ENCODE data around the gene STX18. TPM values are rescaled to one million over a fixed set of nuclear protein-coding genes. Genes with fewer than 3 reads are reported as not detected.
"Not testable (repeated sequence)": the region's sequence is repeated elsewhere in the genome, so short reads cannot be mapped to it uniquely, and the experiment has no call there.

The STX18 gene
- total RNA-seq, 4 donors from 2014 or later: 19.2 to 27.4 (median 20.7) TPM

DNA sequence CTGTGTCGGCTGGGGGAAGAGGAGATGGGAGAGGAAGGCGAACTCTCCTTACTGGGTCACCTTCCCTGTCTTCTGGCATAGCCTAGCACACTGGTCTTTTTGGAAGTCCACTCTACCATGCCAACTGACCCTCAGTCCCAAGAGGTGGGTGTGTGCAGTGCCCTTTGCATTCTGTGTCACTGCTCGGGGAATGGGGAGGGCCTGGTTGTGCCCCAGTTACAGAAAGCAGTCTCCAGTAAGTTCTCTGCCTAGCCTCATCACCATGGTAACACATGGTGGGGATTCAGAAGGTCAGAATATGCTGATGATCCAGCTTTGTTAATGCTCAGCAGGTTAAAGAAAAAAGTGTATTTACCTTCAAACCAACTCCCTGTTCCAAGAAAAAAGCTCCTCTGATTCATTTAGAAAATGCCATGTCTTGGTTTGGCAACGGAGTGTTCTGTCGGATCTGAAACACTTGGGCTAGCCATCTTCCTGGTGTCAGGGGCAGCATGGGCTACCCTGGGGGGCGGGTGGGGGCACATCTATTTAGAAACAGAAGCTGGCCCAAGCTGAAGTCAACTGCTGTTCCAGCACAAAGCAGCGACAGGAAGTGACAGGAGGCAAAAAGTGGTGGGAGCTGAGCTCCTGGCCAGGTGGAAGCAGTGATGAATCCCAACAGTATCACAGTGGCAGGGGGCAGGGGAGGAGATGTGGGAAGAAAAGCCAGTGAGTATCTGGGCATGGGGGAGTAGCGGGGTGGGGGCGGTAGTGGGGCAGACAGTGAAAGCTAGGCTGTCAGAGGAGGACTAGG, 117.9 kb downstream of the STX18 start:
- no peak for DNase-seq
- TF ChIP-seq CTCF (IDR thresholded peaks at IDR 0.05 in 4 of 5, conservative IDR thresholded peaks at IDR 0.05 in 1 of 5) (no peak), POLR2A (IDR thresholded peaks at IDR 0.05) (no peak)
- H3K9me3 ChIP-seq: no peaks in the 10 kb centered on the region
- H3K4me3 ChIP-seq: no peak overlapping the region
- H3K36me3 ChIP-seq: peaks cover 0 to 74% of the 10 kb centered on the region in 2 donors
- in situ Hi-C loops (cut with MboI; ENCODE audit: low sequenced_read_pairs in 4 of 4) (no loop called here), intact Hi-C loops (cut with DNase I; ENCODE audit: low total_unique reads) (no loop called here)
- H3K27ac ChIP-seq: no peak overlapping the region
- H3K4me1 ChIP-seq: no peaks in the 10 kb centered on the region
- no peaks in the 10 kb centered on the region for H3K27me3 ChIP-seq
- no peak for ATAC-seq

- TF ChIP-seq CTCF (IDR thresholded peaks at IDR 0.05 in 4 of 5, conservative IDR thresholded peaks at IDR 0.05 in 1 of 5): no peak
- TF ChIP-seq POLR2A (IDR thresholded peaks at IDR 0.05): no peak
- DNase-seq (no peak), ATAC-seq (no peak)
- intact Hi-C loops (cut with DNase I; ENCODE audit: low total_unique reads): no loop called here
- no peak overlapping the region for H3K27ac ChIP-seq
- in situ Hi-C loops (cut with MboI; ENCODE audit: low sequenced_read_pairs in 4 of 4): no loop called here
- H3K4me1 ChIP-seq: no peaks in the 10 kb centered on the region
- no peak overlapping the region for H3K4me3 ChIP-seq
- H3K36me3 ChIP-seq: peaks cover 0 to 74% of the 10 kb centered on the region in 2 donors
- no peaks in the 10 kb centered on the region for H3K27me3 ChIP-seq
- no peaks in the 10 kb centered on the region for H3K9me3 ChIP-seq
Observed at GRCh38 chr4:4422856-4423499, 118.9 kb downstream of the STX18 start.

GRCh38 chr4:4422117-4422516, 119.7 kb downstream of the STX18 start:
- DNase-seq: not testable (repeated sequence)

GRCh38 chr4:4421356-4421755, 120.5 kb downstream of the STX18 start:
- in situ Hi-C loops (cut with MboI; ENCODE audit: low sequenced_read_pairs in 4 of 4) (no loop called here), intact Hi-C loops (cut with DNase I; ENCODE audit: low total_unique reads) (no loop called here)
- ATAC-seq: no peak
- no peaks in the 10 kb centered on the region for H3K9me3 ChIP-seq
- no peak for TF ChIP-seq POLR2A (IDR thresholded peaks at IDR 0.05)
- no peak for TF ChIP-seq CTCF (IDR thresholded peaks at IDR 0.05 in 4 of 5, conservative IDR thresholded peaks at IDR 0.05 in 1 of 5)
- peaks cover 0 to 68% of the 10 kb centered on the region in 2 donors for H3K36me3 ChIP-seq
- no peaks in the 10 kb centered on the region for H3K27me3 ChIP-seq
- no peak for DNase-seq
- H3K4me3 ChIP-seq: no peak overlapping the region
- H3K4me1 ChIP-seq: no peaks in the 10 kb centered on the region
- H3K27ac ChIP-seq: no peak overlapping the region

More at GRCh38 chr4:4422117-4422516, 119.7 kb downstream of the STX18 start:
- H3K9me3 ChIP-seq; H3K4me1 ChIP-seq; ATAC-seq; H3K27me3 ChIP-seq; H3K4me3 ChIP-seq; intact Hi-C loops (cut with DNase I; ENCODE audit: low total_unique reads); in situ Hi-C loops (cut with MboI; ENCODE audit: low sequenced_read_pairs in 4 of 4); H3K27ac ChIP-seq: not testable (repeated sequence)
- H3K36me3 ChIP-seq: peaks cover 0 to 73% of the 10 kb centered on the region in 2 donors

DNA sequence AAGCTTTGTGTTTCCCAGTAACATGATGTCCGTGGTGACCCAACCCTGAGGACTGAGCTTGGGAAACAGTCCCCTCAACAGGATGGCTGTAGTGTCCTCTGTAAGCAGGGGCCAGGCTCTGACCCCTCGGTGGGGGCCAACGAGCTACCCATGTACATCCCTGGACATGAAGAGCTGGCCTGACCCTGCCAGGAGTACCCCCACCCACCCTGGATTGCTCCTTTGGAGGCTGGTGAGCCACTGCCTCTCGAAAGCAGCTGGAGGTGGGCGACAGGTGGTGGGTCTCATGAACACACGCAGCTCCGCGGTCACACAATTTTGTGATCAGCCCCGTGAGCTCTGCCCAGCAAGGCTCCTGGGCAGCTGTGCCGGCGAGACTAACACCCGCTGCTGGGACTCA, 121.4 kb downstream of the STX18 start:
- H3K27me3 ChIP-seq: no peaks in the 10 kb centered on the region
- no peak overlapping the region for H3K4me3 ChIP-seq
- no peaks in the 10 kb centered on the region for H3K9me3 ChIP-seq
- intact Hi-C loops (cut with DNase I; ENCODE audit: low total_unique reads): no loop called here
- ATAC-seq: no peak
- no peaks in the 10 kb centered on the region for H3K4me1 ChIP-seq
- TF ChIP-seq POLR2A (IDR thresholded peaks at IDR 0.05): no peak
- TF ChIP-seq CTCF (IDR thresholded peaks at IDR 0.05 in 4 of 5, conservative IDR thresholded peaks at IDR 0.05 in 1 of 5): no peak
- H3K27ac ChIP-seq: no peak overlapping the region
- in situ Hi-C loops (cut with MboI; ENCODE audit: low sequenced_read_pairs in 4 of 4): no loop called here
- H3K36me3 ChIP-seq: peaks cover 0 to 68% of the 10 kb centered on the region in 2 donors
- no peak for DNase-seq
